Suprapubic skin (tissue), 4 donors: ENCODE measurements around the gene CLK1. TPM values are rescaled to one million over a fixed set of nuclear protein-coding genes. Genes with fewer than 3 reads are reported as not detected.

ENCODE experiments used
- DNase-seq, 2 donors: peaks; one replicate each; pipeline ENCODE4 v3.0.0-alpha.2; 2019; ENCODE audit warnings: low spot score in 2 of 2
- H3K27ac ChIP-seq: fragments of 200-600 bp; sonication (generic); one replicate; pipeline ENCODE4 v1.5.1; 2019
- H3K27me3 ChIP-seq: fragments of 200-600 bp; sonication (generic); one replicate; pipeline ENCODE4 v1.5.1; 2019
- H3K36me3 ChIP-seq: fragments of 200-600 bp; sonication (generic); one replicate; pipeline ENCODE4 v1.5.1; 2019
- H3K4me1 ChIP-seq: fragments of 200-600 bp; sonication (generic); one replicate; pipeline ENCODE4 v1.5.1; 2019
- H3K4me3 ChIP-seq: fragments of 200-600 bp; sonication (generic); one replicate; pipeline ENCODE4 v1.5.1; 2019; ENCODE audit warnings: mild to moderate bottlenecking
- H3K9me3 ChIP-seq: fragments of 200-600 bp; sonication (generic); one replicate; pipeline ENCODE4 v1.5.1; 2019
- EP300 ChIP-seq: sonication (generic); formaldehyde crosslinking; IDR thresholded peaks from one replicate; pipeline ENCODE4 v1.6.1; 2017; ENCODE audit warnings: antibody characterized with exemption
- POLR2A ChIP-seq, 2 donors: fragments of 450-650 bp; IDR thresholded peaks; one replicate each; pipeline ENCODE4 v1.6.1; 2017; ENCODE audit warnings: antibody characterized with exemption in 2 of 2, mild to moderate bottlenecking in 2 of 2, moderate library complexity in 2 of 2
- POLR2AphosphoS5 ChIP-seq, 3 donors: sonication (generic); formaldehyde crosslinking; IDR thresholded peaks; one replicate each; pipeline ENCODE4 v1.6.1; 2017; ENCODE audit warnings: antibody characterized with exemption in 3 of 3
- WGBS: methylation state at CpG from one replicate; pipeline ENCODE4 v1.1.5; 2018; 5-methylcytosine and 5-hydroxymethylcytosine counted together
- total RNA-seq, 4 donors: library from RNA; depleted of rRNA; stranded (reverse); fragments of >200 nt; gene quantifications; one replicate each; pipeline ENCODE4 v1.1.0, GENCODE V29; 2016
- TF ChIP-seq, protein P1 (sequence below), 2 donors: fragments of 200-600 bp in 1 of 2; fragments of 450-650 bp in 1 of 2; sonication (generic) in 1 of 2; IDR thresholded peaks; one replicate each; pipeline ENCODE4 v1.5.1; 2016 to 2019; ENCODE audit warnings: antibody characterized with exemption in 2 of 2, mild to moderate bottlenecking in 1 of 2, moderate library complexity in 1 of 2

CLK1 gene
- total RNA-seq: 100 to 1,000 TPM in 3 of 4 donors, 10 to 100 TPM in 1; 61.0 to 394 (median 130) TPM

DNA sequence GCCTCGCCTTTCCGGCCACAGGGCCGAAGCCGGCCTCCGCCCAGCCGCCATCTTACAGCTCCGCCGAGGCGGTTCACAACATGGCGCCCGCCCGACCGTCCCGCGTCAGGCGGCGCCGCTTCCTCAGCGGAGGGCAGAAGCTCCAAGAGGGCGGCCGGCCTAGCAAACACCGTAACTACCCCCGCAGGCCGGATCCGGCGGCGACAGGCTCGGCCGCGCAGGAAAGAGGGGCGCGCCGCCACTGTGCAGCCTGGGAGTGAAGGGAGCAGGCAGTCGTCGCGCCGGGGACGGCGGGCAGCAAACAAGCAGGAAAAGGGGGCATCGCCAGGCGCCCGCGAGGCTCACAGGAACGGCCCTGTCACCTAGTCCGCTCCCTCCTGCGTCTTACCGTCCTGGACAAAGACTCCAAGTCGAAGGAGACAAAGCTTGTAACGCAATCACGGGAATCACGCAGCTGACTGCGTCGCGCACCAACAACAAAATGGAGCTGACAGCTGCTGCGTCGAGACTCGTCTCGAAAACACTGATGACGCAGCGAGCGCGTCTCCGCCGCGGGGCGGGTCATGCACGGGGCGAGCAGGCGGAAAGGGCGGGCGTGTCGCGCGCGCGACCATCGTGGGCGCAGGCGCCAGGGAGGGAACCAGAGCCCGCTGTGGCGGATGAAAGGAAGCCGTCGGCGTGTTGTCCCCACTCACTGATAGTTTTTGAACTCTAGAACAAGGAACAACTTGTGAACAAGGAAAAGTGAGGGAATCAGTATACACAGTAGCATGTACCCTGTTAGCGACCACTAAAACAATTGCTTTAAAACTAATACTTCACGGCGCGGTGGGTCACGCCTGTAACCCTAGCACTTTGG is at the start of gene CLK1:
Gene CLK1 (minus strand): TSS at position 483 of the 859 bp plus-strand sequence. CDS start 2,796 bp downstream, outside the sequence.
- Histone ChIP-seq H3K9me3 (no peaks in the 10 kb centered on the region), H3K27ac (peak within 1 kb of the TSS; percentile 100), H3K4me3 (peak within 1 kb of the TSS; percentile 94), H3K4me1 (peaks cover 39% of the 10 kb centered on the region), H3K36me3 (peaks cover 7% of the 10 kb centered on the region), H3K27me3 (no peaks in the 10 kb centered on the region)
- TF ChIP-seq POLR2AphosphoS5 (IDR thresholded peaks at IDR 0.05): peak; percentile 99 to 100 (median 100)
- no peak for TF ChIP-seq EP300
- peak; percentile 97 to 100 for TF ChIP-seq POLR2A (IDR thresholded peaks at IDR 0.05)
- TF ChIP-seq, protein P1, sequence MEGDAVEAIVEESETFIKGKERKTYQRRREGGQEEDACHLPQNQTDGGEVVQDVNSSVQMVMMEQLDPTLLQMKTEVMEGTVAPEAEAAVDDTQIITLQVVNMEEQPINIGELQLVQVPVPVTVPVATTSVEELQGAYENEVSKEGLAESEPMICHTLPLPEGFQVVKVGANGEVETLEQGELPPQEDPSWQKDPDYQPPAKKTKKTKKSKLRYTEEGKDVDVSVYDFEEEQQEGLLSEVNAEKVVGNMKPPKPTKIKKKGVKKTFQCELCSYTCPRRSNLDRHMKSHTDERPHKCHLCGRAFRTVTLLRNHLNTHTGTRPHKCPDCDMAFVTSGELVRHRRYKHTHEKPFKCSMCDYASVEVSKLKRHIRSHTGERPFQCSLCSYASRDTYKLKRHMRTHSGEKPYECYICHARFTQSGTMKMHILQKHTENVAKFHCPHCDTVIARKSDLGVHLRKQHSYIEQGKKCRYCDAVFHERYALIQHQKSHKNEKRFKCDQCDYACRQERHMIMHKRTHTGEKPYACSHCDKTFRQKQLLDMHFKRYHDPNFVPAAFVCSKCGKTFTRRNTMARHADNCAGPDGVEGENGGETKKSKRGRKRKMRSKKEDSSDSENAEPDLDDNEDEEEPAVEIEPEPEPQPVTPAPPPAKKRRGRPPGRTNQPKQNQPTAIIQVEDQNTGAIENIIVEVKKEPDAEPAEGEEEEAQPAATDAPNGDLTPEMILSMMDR (IDR thresholded peaks at IDR 0.05): no peak
- DNase-seq: peak; percentile 97 to 98
- 1% methylated on average over 84 of the region's 89 CpGs for WGBS

DNA sequence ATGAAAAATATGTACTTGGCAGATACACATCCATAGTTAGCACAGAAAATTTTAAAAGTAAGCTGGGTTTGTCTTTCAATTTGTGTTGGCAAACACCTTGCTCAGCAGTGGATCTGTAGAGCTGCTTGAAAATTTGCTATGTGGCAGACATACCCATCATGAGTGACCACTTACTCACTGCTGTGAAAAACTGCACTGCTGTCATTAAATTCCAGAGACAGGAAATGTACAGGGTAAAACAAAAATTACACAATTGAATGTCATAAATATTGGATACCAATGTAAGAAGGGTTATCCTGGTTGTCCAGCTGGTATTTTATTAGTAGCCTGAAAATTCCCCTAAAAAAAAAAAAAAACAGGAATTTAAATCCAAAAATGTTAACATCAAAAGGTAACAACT is 49.2 kb upstream of the CLK1 start:
- H3K9me3 ChIP-seq: no peaks in the 10 kb centered on the region
- no peak for DNase-seq
- H3K27me3 ChIP-seq: no peaks in the 10 kb centered on the region
- H3K4me3 ChIP-seq: no peak overlapping the region
- H3K4me1 ChIP-seq: no peaks in the 10 kb centered on the region
- peaks cover 84% of the 10 kb centered on the region for H3K36me3 ChIP-seq
- TF ChIP-seq POLR2A (IDR thresholded peaks at IDR 0.05) (no peak), EP300 (no peak), POLR2AphosphoS5 (IDR thresholded peaks at IDR 0.05) (no peak)
- TF ChIP-seq, protein P1 (IDR thresholded peaks at IDR 0.05): no peak
- no peak overlapping the region for H3K27ac ChIP-seq

DNA sequence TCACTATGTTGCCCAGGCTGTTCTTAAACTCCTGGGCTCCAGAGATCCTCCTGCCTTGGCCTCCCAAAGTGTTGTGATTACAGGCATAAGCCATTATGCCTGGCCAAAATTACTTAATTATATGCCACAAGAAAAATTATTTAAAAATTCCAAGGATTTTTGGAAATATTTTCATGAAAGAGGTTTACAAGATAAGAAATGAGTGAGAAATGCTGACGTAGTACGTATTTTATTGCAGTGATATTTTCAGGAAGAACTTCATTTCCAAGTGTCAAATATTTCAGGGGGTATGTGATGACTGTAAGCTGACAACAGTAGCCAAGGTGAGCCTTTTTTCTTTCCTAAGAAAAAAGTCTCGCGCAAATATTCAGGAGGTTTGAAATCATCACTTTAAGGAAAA is 45.5 kb upstream of the CLK1 start:
- Histone ChIP-seq H3K27ac (no peak overlapping the region), H3K36me3 (peaks cover 54% of the 10 kb centered on the region), H3K4me1 (no peaks in the 10 kb centered on the region), H3K4me3 (no peak overlapping the region), H3K27me3 (no peaks in the 10 kb centered on the region), H3K9me3 (no peaks in the 10 kb centered on the region)
- DNase-seq: no peak
- WGBS: 92% methylated on average over 4 of the region's 4 CpGs
- TF ChIP-seq POLR2A (IDR thresholded peaks at IDR 0.05) (no peak), POLR2AphosphoS5 (IDR thresholded peaks at IDR 0.05) (no peak), EP300 (no peak)
- TF ChIP-seq, protein P1 (IDR thresholded peaks at IDR 0.05): no peak

DNA sequence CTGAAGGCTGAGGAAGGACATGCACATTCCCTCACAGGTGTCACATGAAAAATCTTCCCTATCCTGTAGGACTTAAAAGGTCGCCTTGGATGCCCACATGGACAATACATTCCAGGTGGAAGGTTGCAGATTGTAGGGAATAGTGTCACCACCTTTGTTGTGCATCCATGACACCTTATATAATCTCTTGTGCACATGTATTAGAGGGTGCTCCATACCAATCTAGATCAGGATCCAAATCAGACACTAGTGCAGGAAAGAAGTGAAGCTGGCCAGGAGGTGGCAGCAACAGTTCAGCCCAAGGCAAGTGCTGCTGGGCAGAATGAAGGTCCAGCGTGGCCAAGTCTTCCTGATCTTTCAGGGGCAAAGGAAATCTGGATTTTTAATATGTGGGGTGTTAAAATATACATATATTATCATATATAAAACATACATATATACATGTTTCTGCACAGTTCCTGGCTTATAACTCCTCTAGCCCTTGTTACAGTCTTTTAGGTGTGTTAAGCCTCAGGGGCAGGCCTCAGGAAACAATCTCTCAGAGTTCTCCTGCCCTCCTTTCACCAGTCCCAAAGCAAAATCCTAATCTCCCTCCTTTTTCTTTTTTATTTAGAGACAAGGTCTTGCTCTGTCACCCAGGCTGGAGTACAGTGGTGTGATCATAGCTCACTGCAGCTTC is 41.3 kb upstream of the CLK1 start:
- H3K4me1 ChIP-seq: no peaks in the 10 kb centered on the region
- no peak overlapping the region for H3K4me3 ChIP-seq
- DNase-seq: no peak
- TF ChIP-seq EP300: no peak
- TF ChIP-seq, protein P1 (IDR thresholded peaks at IDR 0.05): peak; percentile 2 to 49
- peaks cover 44% of the 10 kb centered on the region for H3K36me3 ChIP-seq
- H3K27ac ChIP-seq: no peak overlapping the region
- 41% methylated on average over 2 of the region's 2 CpGs for WGBS
- H3K9me3 ChIP-seq: no peaks in the 10 kb centered on the region
- no peaks in the 10 kb centered on the region for H3K27me3 ChIP-seq

DNA sequence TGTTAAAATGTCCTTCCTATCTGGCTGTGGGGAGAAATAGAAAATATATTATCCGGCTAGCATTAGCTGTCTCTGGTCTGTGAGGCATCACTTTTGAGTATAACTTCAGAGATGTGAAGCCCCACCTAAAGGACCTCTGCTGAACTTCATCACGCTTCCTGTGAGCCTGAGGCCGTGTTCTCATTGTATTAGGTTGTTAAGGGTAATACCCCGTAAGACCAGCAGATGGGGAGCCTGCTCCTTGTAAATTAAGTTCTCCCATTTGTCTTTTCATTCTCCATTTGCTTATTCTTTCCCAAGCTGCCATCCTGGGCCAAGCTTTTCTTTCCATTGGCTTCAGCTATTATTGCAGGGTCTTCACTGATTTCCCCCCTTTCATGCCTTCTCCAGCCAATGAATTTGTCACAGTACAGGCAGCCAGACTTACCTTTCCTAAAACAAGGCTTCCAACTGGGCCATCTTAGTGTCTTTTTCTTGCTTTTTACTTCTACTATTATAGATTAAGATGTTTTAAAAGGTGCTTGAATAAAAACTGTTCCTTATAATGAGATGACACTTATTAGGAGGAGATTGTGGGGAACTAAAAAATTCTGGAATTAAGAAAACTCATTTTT is 37.1 kb upstream of the CLK1 start:
- no peak overlapping the region for H3K4me3 ChIP-seq
- peaks cover 63% of the 10 kb centered on the region for H3K36me3 ChIP-seq
- no peaks in the 10 kb centered on the region for H3K4me1 ChIP-seq
- H3K9me3 ChIP-seq: no peaks in the 10 kb centered on the region
- H3K27me3 ChIP-seq: no peaks in the 10 kb centered on the region
- DNase-seq: peak; percentile 67 to 83
- WGBS: 6% methylated on average over 4 of the region's 4 CpGs
- TF ChIP-seq POLR2A (IDR thresholded peaks at IDR 0.05) (no peak), EP300 (no peak), POLR2AphosphoS5 (IDR thresholded peaks at IDR 0.05) (no peak)
- TF ChIP-seq, protein P1 (IDR thresholded peaks at IDR 0.05): peak; percentile 72 to 81
- H3K27ac ChIP-seq: no peak overlapping the region
